ENCODE data around the gene EHD2. TPM values are rescaled to one million over a fixed set of nuclear protein-coding genes. Genes with fewer than 3 reads are reported as not detected.

EHD2 gene
- total and polyA plus RNA-seq, 2 of the 13 experiments (the other 11 are each of a cell fraction or from before 2014, with no cell fraction given): 0.09 to 0.28 TPM

DNA sequence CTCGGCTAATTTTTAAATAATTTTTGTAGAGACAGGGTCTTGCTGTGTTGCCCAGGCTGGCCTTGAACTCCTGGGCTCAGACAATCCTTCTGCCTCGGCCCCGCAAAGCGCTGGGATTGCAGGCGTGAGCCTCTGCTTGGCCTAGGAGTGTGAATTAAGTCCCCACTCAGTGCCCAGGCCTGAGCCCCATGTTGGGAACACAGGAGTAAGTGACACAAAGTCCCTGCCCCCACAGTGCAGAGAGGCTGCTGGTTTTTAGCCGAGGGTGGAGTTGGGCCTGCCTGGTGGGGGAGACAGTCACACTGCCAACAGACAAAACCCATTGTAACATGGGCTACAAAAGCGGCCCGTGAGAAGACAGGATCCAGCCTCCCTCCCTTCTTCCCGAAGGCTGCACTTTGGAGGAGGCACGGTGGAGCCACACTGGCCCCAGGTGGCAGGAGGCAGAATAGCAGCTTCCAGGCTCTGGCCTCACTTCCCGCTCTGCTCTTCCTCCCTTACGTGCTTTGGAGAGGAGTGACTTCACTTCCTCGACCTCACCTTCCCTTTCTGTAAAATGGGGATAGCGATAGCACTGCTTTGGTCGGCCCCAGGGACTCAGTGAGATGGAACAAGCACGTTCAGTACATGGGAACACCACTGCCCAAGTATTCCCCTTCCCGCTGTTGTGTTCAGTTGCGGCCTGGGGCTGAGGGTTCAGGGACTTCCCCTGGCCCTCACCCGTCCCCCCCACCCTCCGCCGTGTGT, 15.2 kb upstream of the EHD2 start (continued):
- TF ChIP-seq LCORL (IDR thresholded peaks at IDR 0.05) (no peak), LCORL (CRISPR knock-in tag; IDR thresholded peaks at IDR 0.05) (no peak), JARID2 (CRISPR knock-in tag; IDR thresholded peaks at IDR 0.05; ENCODE audit: insufficient replicate concordance) (no peak), ZNF235 (CRISPR knock-in tag; IDR thresholded peaks at IDR 0.05; ENCODE audit: borderline replicate concordance) (no peak), PRDM10 (CRISPR knock-in tag; IDR thresholded peaks at IDR 0.05; ENCODE audit: low read depth) (no peak), ZSCAN25 (CRISPR knock-in tag; IDR thresholded peaks at IDR 0.05) (no peak), NFE2L2 (IDR thresholded peaks at IDR 0.05; ENCODE audit: low read length) (no peak), FOXO4 (CRISPR knock-in tag; conservative IDR thresholded peaks at IDR 0.05) (no peak), ARHGAP35 (CRISPR knock-in tag; IDR thresholded peaks at IDR 0.05; ENCODE audit: borderline replicate concordance) (no peak), ZNF704 (CRISPR knock-in tag; IDR thresholded peaks at IDR 0.05; ENCODE audit: borderline replicate concordance) (no peak), ZNF33A (CRISPR knock-in tag; IDR thresholded peaks at IDR 0.05; ENCODE audit: borderline replicate concordance) (no peak), ZNF256 (CRISPR knock-in tag; conservative IDR thresholded peaks at IDR 0.05) (no peak), ZBTB25 (CRISPR knock-in tag; IDR thresholded peaks at IDR 0.05) (no peak), ZNF562 (CRISPR knock-in tag; IDR thresholded peaks at IDR 0.05; ENCODE audit: borderline replicate concordance) (no peak), MIER2 (CRISPR knock-in tag; IDR thresholded peaks at IDR 0.05) (peak; percentile 60; the same call in 1 of the 2 replicates), ZNF18 (CRISPR knock-in tag; IDR thresholded peaks at IDR 0.05; ENCODE audit: insufficient replicate concordance) (no peak), SPEN (CRISPR knock-in tag; IDR thresholded peaks at IDR 0.05; ENCODE audit: low read depth) (no peak), NPAS2 (CRISPR knock-in tag; IDR thresholded peaks at IDR 0.05; ENCODE audit: borderline replicate concordance) (no peak)
- TF ChIP-seq, protein P1, sequence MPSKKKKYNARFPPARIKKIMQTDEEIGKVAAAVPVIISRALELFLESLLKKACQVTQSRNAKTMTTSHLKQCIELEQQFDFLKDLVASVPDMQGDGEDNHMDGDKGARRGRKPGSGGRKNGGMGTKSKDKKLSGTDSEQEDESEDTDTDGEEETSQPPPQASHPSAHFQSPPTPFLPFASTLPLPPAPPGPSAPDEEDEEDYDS (CRISPR knock-in tag; IDR thresholded peaks at IDR 0.05): no peak

Data from HepG2 (cell line).